ENCODE data around the gene ZCWPW2.

The ZCWPW2 gene, protein sequence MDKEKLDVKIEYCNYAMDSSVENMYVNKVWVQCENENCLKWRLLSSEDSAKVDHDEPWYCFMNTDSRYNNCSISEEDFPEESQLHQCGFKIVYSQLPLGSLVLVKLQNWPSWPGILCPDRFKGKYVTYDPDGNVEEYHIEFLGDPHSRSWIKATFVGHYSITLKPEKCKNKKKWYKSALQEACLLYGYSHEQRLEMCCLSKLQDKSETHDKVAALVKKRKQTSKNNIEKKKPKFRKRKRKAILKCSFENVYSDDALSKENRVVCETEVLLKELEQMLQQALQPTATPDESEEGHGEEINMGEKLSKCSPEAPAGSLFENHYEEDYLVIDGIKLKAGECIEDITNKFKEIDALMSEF

DNA sequence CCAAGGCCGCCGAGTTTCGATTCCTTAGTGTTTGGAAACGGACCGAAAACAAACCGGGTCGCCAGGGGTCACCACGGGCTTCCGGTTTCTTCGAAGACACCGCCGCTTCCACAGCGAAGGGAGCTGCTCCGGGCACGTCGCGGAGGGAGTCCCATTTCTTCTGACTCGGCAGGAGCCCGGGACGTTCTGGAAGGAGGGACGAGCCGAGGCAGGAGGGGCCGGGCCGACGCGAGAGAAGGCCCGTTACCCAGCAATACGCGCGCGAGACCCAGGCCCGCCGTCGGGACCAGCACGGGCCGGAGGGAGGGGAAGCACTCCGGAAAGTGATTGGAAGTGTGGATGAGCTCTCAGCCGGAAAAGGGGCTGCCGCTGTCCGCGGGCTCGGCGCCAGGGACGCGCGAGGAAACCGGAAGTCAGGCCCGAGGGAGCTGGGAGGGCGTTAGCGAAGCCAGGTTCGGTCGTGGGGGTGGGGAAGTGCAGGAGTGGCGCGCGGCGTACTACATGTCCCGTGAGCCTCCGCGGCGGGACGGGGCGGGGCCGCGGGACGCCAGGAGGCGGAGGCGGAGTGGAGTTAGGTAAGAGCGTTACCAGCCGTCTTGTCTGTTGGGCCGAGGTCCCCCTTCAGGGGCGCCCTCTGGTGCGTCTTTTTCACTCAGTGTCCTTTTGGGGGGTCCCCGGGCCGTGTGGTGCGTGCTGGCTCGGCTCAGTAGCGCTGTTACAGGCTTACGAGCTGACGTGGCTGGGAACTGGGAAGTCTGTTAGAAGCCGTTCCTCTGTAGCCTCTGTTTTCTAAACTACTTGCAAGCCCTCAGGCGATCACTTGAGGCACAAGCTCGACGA lies at the start of gene ZCWPW2, which contains the start of gene AZI2:
Gene ZCWPW2 (plus strand): TSS at position 93 of the 840 bp plus-strand sequence. CDS start 64,348 bp downstream, outside the sequence.
Gene AZI2 (minus strand): TSS at position 196 of the 840 bp plus-strand sequence. CDS start 8,207 bp downstream, outside the sequence.
- H3K9ac ChIP-seq (ENCODE audit: insufficient read length, low read depth) = peak within 1 kb of the TSS; percentile 66
- H3K4me1 ChIP-seq (ENCODE audit: insufficient read depth, insufficient read length) = no peaks in the 10 kb centered on the region
- no peaks in the 10 kb centered on the region for H3K9me3 ChIP-seq (ENCODE audit: insufficient read depth, low read length)
- peak; percentile 89 for DNase-seq (ENCODE audit: low read depth, low spot score)
- TF ChIP-seq YY1 (IDR thresholded peaks at IDR 0.05; ENCODE audit: insufficient read depth, insufficient read length) (no peak), SUZ12 (IDR thresholded peaks at IDR 0.05; ENCODE audit: extremely low read depth, insufficient read depth, insufficient read length) (no peak), ZNF274 (IDR thresholded peaks at IDR 0.05; ENCODE audit: low read depth, low read length) (no peak)
- peaks cover 5% of the 10 kb centered on the region for H3K36me3 ChIP-seq (ENCODE audit: insufficient read depth, insufficient read length, low read length)
- H3K27me3 ChIP-seq (ENCODE audit: insufficient read depth, insufficient read length) = no peaks in the 10 kb centered on the region
- H3K4me3 ChIP-seq (ENCODE audit: insufficient read length, low read depth) = peak within 1 kb of the TSS; percentile 64

DNA sequence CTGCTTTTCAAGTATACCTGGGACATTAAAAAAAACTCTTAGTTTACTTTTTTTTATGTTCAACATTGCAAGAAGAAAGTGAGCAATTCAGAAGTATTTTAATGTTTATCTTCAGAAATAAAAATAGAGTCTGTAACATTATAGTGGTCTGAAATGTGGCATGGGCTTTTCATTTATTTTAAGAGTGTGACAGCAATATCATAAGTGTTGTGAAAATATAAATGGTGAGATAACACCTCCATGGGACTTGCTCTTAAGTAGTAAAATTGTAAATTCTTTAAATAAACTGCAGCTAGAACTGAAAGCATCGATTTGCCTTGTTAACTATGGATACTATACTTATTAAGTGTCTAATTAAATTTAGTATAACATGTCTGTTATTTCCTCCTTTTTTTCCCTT lies 48.8 kb upstream of the ZCWPW2 start:
- H3K9ac ChIP-seq (ENCODE audit: insufficient read length, low read depth) = no peak overlapping the region
- H3K9me3 ChIP-seq (ENCODE audit: insufficient read depth, low read length) = no peaks in the 10 kb centered on the region
- TF ChIP-seq YY1 (IDR thresholded peaks at IDR 0.05; ENCODE audit: insufficient read depth, insufficient read length) = no peak
- TF ChIP-seq ZNF274 (IDR thresholded peaks at IDR 0.05; ENCODE audit: low read depth, low read length) = no peak
- H3K36me3 ChIP-seq (ENCODE audit: insufficient read depth, insufficient read length, low read length) = no peaks in the 10 kb centered on the region
- no peak for DNase-seq (ENCODE audit: low read depth, low spot score)
- no peaks in the 10 kb centered on the region for H3K4me1 ChIP-seq (ENCODE audit: insufficient read depth, insufficient read length)
- H3K27me3 ChIP-seq (ENCODE audit: insufficient read depth, insufficient read length) = no peaks in the 10 kb centered on the region
- no peak overlapping the region for H3K4me3 ChIP-seq (ENCODE audit: insufficient read length, low read depth)

DNA sequence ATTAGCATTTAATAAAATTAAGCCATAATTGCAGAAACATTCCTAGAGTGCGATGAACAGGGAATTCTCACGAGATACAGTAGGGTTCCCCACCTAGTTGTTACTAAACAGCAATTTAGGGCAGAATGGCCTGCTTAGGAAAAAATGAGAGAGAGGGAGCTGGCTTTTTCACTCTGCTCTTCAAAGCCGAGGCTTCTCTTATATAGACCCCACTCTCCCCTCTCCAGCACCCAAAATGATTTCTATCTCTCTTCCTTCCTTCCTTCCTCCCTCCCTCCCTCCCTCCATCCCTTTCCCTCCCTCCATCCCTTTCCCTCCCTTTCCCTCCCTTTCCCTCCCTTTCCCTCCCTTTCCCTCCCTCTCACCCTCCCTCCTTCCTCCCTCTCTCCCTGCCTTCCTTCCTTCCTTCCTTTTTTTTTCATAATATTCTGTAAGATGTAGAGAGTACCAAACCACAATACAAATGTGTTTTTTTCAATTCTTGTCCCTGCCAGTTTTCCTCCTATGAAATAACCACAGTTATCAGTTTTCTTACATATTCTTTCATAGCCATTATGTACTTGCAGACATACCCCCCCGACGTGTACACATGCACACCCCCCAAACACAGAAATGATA lies 48.1 kb upstream of the ZCWPW2 start:
- Histone ChIP-seq H3K9me3 (ENCODE audit: insufficient read depth, low read length) (no peaks in the 10 kb centered on the region), H3K36me3 (ENCODE audit: insufficient read depth, insufficient read length, low read length) (no peaks in the 10 kb centered on the region), H3K4me3 (ENCODE audit: insufficient read length, low read depth) (no peak overlapping the region), H3K4me1 (ENCODE audit: insufficient read depth, insufficient read length) (no peaks in the 10 kb centered on the region), H3K27me3 (ENCODE audit: insufficient read depth, insufficient read length) (no peaks in the 10 kb centered on the region), H3K9ac (ENCODE audit: insufficient read length, low read depth) (no peak overlapping the region)
- TF ChIP-seq SUZ12 (IDR thresholded peaks at IDR 0.05; ENCODE audit: extremely low read depth, insufficient read depth, insufficient read length) (no peak), YY1 (IDR thresholded peaks at IDR 0.05; ENCODE audit: insufficient read depth, insufficient read length) (no peak), ZNF274 (IDR thresholded peaks at IDR 0.05; ENCODE audit: low read depth, low read length) (no peak)
- no peak for DNase-seq (ENCODE audit: low read depth, low spot score)

DNA sequence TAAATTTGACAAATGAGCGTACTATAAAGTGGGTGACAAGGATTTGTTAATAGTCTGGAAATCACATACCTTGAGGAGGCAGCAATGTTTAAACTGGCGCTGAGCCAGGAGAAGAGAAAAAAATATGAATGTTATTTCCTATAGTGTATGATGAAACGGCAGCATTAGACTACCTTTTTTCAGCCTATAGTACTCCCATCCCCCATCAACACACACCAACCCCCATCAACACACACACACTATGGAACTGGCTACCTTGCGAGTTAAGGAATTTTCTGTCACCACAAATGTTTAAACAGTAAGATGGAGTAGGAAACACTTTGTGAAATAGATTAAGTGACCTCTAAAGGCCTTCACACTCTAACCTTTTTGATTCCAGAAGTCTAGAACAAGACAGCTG lies 46.8 kb upstream of the ZCWPW2 start:
- Histone ChIP-seq H3K4me3 (ENCODE audit: insufficient read length, low read depth) (no peak overlapping the region), H3K27me3 (ENCODE audit: insufficient read depth, insufficient read length) (no peaks in the 10 kb centered on the region), H3K9me3 (ENCODE audit: insufficient read depth, low read length) (no peaks in the 10 kb centered on the region), H3K4me1 (ENCODE audit: insufficient read depth, insufficient read length) (no peaks in the 10 kb centered on the region), H3K36me3 (ENCODE audit: insufficient read depth, insufficient read length, low read length) (no peaks in the 10 kb centered on the region), H3K9ac (ENCODE audit: insufficient read length, low read depth) (no peak overlapping the region)
- DNase-seq (ENCODE audit: low read depth, low spot score) = no peak
- TF ChIP-seq SUZ12 (IDR thresholded peaks at IDR 0.05; ENCODE audit: extremely low read depth, insufficient read depth, insufficient read length) (no peak), ZNF274 (IDR thresholded peaks at IDR 0.05; ENCODE audit: low read depth, low read length) (no peak)

DNA sequence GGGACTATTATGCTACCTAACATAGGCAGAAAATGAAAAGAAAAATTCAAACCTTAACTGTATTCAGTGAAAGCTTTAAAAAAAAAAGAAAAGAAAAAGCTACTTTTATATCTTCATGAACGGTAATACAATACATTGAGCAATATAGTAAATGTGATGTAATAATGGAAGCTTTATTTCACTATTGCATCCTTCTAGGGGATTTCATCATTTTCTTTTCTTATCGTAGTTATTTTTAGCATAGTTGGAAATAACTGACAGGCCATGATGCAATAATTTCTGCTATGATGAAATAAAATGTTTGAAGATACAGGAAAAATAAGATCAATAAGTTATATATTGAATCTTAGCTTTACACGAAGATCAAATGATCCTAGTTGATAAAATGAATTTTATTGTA lies 40.3 kb upstream of the ZCWPW2 start:
- Histone ChIP-seq H3K36me3 (ENCODE audit: insufficient read depth, insufficient read length, low read length) (no peaks in the 10 kb centered on the region), H3K9me3 (ENCODE audit: insufficient read depth, low read length) (no peaks in the 10 kb centered on the region), H3K27me3 (ENCODE audit: insufficient read depth, insufficient read length) (no peaks in the 10 kb centered on the region), H3K4me1 (ENCODE audit: insufficient read depth, insufficient read length) (no peaks in the 10 kb centered on the region), H3K4me3 (ENCODE audit: insufficient read length, low read depth) (no peak overlapping the region), H3K9ac (ENCODE audit: insufficient read length, low read depth) (no peak overlapping the region)
- DNase-seq (ENCODE audit: low read depth, low spot score) = no peak
- TF ChIP-seq YY1 (IDR thresholded peaks at IDR 0.05; ENCODE audit: insufficient read depth, insufficient read length) = no peak
- no peak for TF ChIP-seq SUZ12 (IDR thresholded peaks at IDR 0.05; ENCODE audit: extremely low read depth, insufficient read depth, insufficient read length)
- no peak for TF ChIP-seq ZNF274 (IDR thresholded peaks at IDR 0.05; ENCODE audit: low read depth, low read length)

DNA sequence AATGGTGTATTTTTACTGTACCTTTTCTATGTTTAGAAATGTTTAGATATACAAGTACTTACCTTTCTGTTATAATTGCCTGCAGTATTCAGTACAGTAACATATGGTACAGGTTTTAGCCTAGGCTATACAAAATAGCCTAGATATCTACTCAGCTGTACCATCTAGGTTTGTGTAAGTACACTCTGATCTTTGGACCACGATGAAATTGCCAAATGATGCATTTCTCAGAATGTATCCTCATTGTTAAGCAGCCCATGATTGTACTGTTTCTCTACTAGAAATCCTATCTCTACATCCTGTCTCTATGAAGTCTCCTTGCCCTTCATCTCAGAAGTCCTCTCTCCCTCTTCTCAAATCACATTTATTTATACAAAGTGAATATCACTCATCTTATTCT lies 32.8 kb upstream of the ZCWPW2 start:
- H3K9me3 ChIP-seq (ENCODE audit: insufficient read depth, low read length) = no peaks in the 10 kb centered on the region
- H3K9ac ChIP-seq (ENCODE audit: insufficient read length, low read depth) = no peak overlapping the region
- no peak for TF ChIP-seq YY1 (IDR thresholded peaks at IDR 0.05; ENCODE audit: insufficient read depth, insufficient read length)
- TF ChIP-seq SUZ12 (IDR thresholded peaks at IDR 0.05; ENCODE audit: extremely low read depth, insufficient read depth, insufficient read length) = no peak
- TF ChIP-seq ZNF274 (IDR thresholded peaks at IDR 0.05; ENCODE audit: low read depth, low read length) = no peak
- no peak for DNase-seq (ENCODE audit: low read depth, low spot score)
- no peaks in the 10 kb centered on the region for H3K27me3 ChIP-seq (ENCODE audit: insufficient read depth, insufficient read length)
- H3K4me3 ChIP-seq (ENCODE audit: insufficient read length, low read depth) = no peak overlapping the region
- H3K36me3 ChIP-seq (ENCODE audit: insufficient read depth, insufficient read length, low read length) = no peaks in the 10 kb centered on the region
- no peaks in the 10 kb centered on the region for H3K4me1 ChIP-seq (ENCODE audit: insufficient read depth, insufficient read length)

DNA sequence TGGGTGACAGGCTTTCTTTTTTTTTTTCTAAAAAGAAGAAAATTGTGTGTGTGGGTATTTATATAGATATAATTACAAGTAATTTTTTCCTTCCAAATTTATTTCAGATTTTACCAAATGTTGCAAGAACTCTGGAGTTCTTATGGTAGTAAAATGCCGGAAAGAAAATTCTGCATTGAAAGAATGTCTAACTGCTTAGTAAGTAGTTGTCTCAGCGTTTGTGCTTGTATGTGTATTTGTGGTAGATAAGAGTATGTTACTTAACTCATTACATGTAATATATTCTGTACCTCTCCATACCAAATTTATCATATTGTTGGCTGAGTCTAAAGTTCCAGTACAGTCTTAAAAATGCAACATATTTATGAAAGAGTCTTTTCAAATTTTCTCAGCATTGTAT lies 32.3 kb upstream of the ZCWPW2 start:
- Histone ChIP-seq H3K4me1 (ENCODE audit: insufficient read depth, insufficient read length) (no peaks in the 10 kb centered on the region), H3K9me3 (ENCODE audit: insufficient read depth, low read length) (no peaks in the 10 kb centered on the region), H3K36me3 (ENCODE audit: insufficient read depth, insufficient read length, low read length) (no peaks in the 10 kb centered on the region), H3K4me3 (ENCODE audit: insufficient read length, low read depth) (no peak overlapping the region), H3K27me3 (ENCODE audit: insufficient read depth, insufficient read length) (no peaks in the 10 kb centered on the region), H3K9ac (ENCODE audit: insufficient read length, low read depth) (no peak overlapping the region)
- no peak for DNase-seq (ENCODE audit: low read depth, low spot score)
- no peak for TF ChIP-seq ZNF274 (IDR thresholded peaks at IDR 0.05; ENCODE audit: low read depth, low read length)
- no peak for TF ChIP-seq YY1 (IDR thresholded peaks at IDR 0.05; ENCODE audit: insufficient read depth, insufficient read length)
- TF ChIP-seq SUZ12 (IDR thresholded peaks at IDR 0.05; ENCODE audit: extremely low read depth, insufficient read depth, insufficient read length) = no peak

All from NT2/D1 (cell line).